Ishikawa (cell line): ENCODE data around the gene FCRL5.

Experiments
- CREB1 ChIP-seq: IDR thresholded peaks from 2 replicates; pipeline ENCODE4 v1.6.1; 2012; ENCODE audit warnings: low read depth
- TEAD4 ChIP-seq: IDR thresholded peaks from 2 replicates; pipeline ENCODE4 v1.6.1; 2012
- TF ChIP-seq, protein P1 (sequence below): IDR thresholded peaks from 2 replicates; pipeline ENCODE4 v1.6.1; 2012
- TF ChIP-seq, protein P2 (sequence below): IDR thresholded peaks from 2 replicates; pipeline ENCODE4 v1.6.1; 2012; ENCODE audit warnings: low read depth, mild to moderate bottlenecking

GRCh38 chr1:157497284-157497683 lies 55.0 kb downstream of the FCRL5 start:
- TF ChIP-seq, protein P1, sequence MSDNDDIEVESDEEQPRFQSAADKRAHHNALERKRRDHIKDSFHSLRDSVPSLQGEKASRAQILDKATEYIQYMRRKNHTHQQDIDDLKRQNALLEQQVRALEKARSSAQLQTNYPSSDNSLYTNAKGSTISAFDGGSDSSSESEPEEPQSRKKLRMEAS = no peak
- TF ChIP-seq, protein P2, sequence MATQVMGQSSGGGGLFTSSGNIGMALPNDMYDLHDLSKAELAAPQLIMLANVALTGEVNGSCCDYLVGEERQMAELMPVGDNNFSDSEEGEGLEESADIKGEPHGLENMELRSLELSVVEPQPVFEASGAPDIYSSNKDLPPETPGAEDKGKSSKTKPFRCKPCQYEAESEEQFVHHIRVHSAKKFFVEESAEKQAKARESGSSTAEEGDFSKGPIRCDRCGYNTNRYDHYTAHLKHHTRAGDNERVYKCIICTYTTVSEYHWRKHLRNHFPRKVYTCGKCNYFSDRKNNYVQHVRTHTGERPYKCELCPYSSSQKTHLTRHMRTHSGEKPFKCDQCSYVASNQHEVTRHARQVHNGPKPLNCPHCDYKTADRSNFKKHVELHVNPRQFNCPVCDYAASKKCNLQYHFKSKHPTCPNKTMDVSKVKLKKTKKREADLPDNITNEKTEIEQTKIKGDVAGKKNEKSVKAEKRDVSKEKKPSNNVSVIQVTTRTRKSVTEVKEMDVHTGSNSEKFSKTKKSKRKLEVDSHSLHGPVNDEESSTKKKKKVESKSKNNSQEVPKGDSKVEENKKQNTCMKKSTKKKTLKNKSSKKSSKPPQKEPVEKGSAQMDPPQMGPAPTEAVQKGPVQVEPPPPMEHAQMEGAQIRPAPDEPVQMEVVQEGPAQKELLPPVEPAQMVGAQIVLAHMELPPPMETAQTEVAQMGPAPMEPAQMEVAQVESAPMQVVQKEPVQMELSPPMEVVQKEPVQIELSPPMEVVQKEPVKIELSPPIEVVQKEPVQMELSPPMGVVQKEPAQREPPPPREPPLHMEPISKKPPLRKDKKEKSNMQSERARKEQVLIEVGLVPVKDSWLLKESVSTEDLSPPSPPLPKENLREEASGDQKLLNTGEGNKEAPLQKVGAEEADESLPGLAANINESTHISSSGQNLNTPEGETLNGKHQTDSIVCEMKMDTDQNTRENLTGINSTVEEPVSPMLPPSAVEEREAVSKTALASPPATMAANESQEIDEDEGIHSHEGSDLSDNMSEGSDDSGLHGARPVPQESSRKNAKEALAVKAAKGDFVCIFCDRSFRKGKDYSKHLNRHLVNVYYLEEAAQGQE = no peak
- TF ChIP-seq CREB1 (no peak), TEAD4 (no peak)
